Neuronal stem cell (in vitro differentiated cells): Measurements from ENCODE around the gene XIRP1.

Experiments
- DNase-seq: peaks from one replicate; pipeline ENCODE4 v3.0.0-alpha.2; 2013; ENCODE audit warnings: low spot score
- H2AFZ ChIP-seq: one replicate; pipeline ENCODE4 v1.6.1; 2013; ENCODE audit warnings: mild to moderate bottlenecking, low read length, inconsistent platforms
- H2AK5ac ChIP-seq: 2 replicates; pipeline ENCODE4 v1.6.1; 2013; ENCODE audit warnings: low read depth, mild to moderate bottlenecking, inconsistent platforms, low read length, moderate library complexity, mixed read lengths
- H2BK120ac ChIP-seq: 2 replicates; pipeline ENCODE4 v1.6.1; 2013; ENCODE audit warnings: low read depth, mild to moderate bottlenecking, inconsistent platforms, low read length, moderate library complexity, mixed read lengths
- H2BK12ac ChIP-seq: one replicate; pipeline ENCODE4 v1.6.1; 2013; ENCODE audit warnings: low read length, inconsistent platforms
- H2BK15ac ChIP-seq: 2 replicates; pipeline ENCODE4 v1.6.1; 2013; ENCODE audit warnings: mild to moderate bottlenecking, low read length, inconsistent platforms, mixed read lengths
- H2BK5ac ChIP-seq: one replicate; pipeline ENCODE4 v1.6.1; 2013; ENCODE audit warnings: inconsistent platforms, mild to moderate bottlenecking, low read length, moderate library complexity
- H3K14ac ChIP-seq: one replicate; pipeline ENCODE4 v1.6.1; 2013; ENCODE audit warnings: low read length, inconsistent platforms
- H3K18ac ChIP-seq: 2 replicates; pipeline ENCODE4 v1.6.1; 2013; ENCODE audit warnings: low read length, inconsistent platforms
- H3K23ac ChIP-seq: 2 replicates; pipeline ENCODE4 v1.6.1; 2013; ENCODE audit warnings: low read depth, mild to moderate bottlenecking, mixed read lengths, low read length, inconsistent platforms; ENCODE audit not compliant: poor library complexity
- H3K27ac ChIP-seq: replicated peaks from 3 replicates; pipeline ENCODE4 v1.5.1; 2013; ENCODE audit warnings: low read length, inconsistent platforms
- H3K27me3 ChIP-seq, 3 experiments: 2 replicates each; pipeline ENCODE4 v1.6.1; 2013; ENCODE audit warnings: low read length in 3 of 3, mild to moderate bottlenecking in 2 of 3, inconsistent platforms in 1 of 3, low read depth in 1 of 3, mixed read lengths in 1 of 3, moderate library complexity in 1 of 3; ENCODE audit not compliant: control insufficient read depth in 3 of 3, insufficient read depth in 3 of 3
- H3K36me3 ChIP-seq, 2 donors: replicated peaks in 1 of 2; 2 replicates each; pipeline ENCODE4 v1.6.1; 2013; ENCODE audit warnings: low read length in 2 of 2; ENCODE audit not compliant: control insufficient read depth in 2 of 2, insufficient read depth in 2 of 2
- H3K4ac ChIP-seq: 2 replicates; pipeline ENCODE4 v1.6.1; 2013; ENCODE audit warnings: inconsistent platforms, mild to moderate bottlenecking, low read length, moderate library complexity
- H3K4me1 ChIP-seq, 2 donors: 1 replicate in 1 of 2; 2 replicates in 1 of 2; pipeline ENCODE4 v1.6.1; 2013; ENCODE audit warnings: low read length in 2 of 2, low read depth in 1 of 2; ENCODE audit not compliant: control insufficient read depth in 2 of 2, insufficient read depth in 1 of 2
- H3K4me2 ChIP-seq: one replicate; pipeline ENCODE4 v1.6.1; 2013; ENCODE audit warnings: mild to moderate bottlenecking, low read length, inconsistent platforms; ENCODE audit not compliant: insufficient read depth, poor library complexity, severe bottlenecking
- H3K4me3 ChIP-seq, 2 donors: 2 replicates each; pipeline ENCODE4 v1.5.1; 2013; ENCODE audit warnings: low read length in 2 of 2, mild to moderate bottlenecking in 2 of 2, inconsistent platforms in 1 of 2, moderate library complexity in 1 of 2
- H3K79me1 ChIP-seq: one replicate; pipeline ENCODE4 v1.6.1; 2013; ENCODE audit warnings: low read depth, mild to moderate bottlenecking, inconsistent platforms, low read length, moderate library complexity
- H3K9ac ChIP-seq: one replicate; pipeline ENCODE4 v1.6.1; 2013; ENCODE audit warnings: mild to moderate bottlenecking, low read depth, low read length, inconsistent platforms; ENCODE audit not compliant: poor library complexity
- H3K9me3 ChIP-seq, 2 donors: replicated peaks in 1 of 2; 2 replicates each; pipeline versions ENCODE3 to v1.6.1; 2013; ENCODE audit warnings: low read length in 2 of 2, mild to moderate bottlenecking in 2 of 2, inconsistent platforms in 1 of 2, low read depth in 1 of 2, mixed read lengths in 1 of 2, moderate library complexity in 1 of 2; ENCODE audit not compliant: control insufficient read depth in 2 of 2, insufficient read depth in 1 of 2
- H4K8ac ChIP-seq: one replicate; pipeline ENCODE4 v1.6.1; 2013; ENCODE audit warnings: low read depth, mild to moderate bottlenecking, inconsistent platforms, low read length, moderate library complexity
- H4K91ac ChIP-seq: one replicate; pipeline ENCODE4 v1.6.1; 2013; ENCODE audit warnings: low read length, low read depth, mild to moderate bottlenecking, inconsistent platforms; ENCODE audit not compliant: poor library complexity
- WGBS, 2 donors: extraction: QIAGEN DNeasy Blood & Tissue Kit; methylation state at CpG; one replicate each; pipeline ENCODE4 v1.1.7; 2013; ENCODE audit warnings: missing lambda C conversion rate in 2 of 2, mixed read lengths in 1 of 2; ENCODE audit not compliant: insufficient read length in 2 of 2, insufficient replicate concordance in 1 of 2; ENCODE audit errors: extremely low coverage in 2 of 2; 5-methylcytosine and 5-hydroxymethylcytosine counted together

The XIRP1 gene

GRCh38 chr3:39191773-39192172 lies 622 bp downstream of the XIRP1 start:
- Histone ChIP-seq H3K9ac (no peak overlapping the region), H3K27me3 (no peaks in the 10 kb centered on the region), H3K4me1 (peaks cover 0 to 12% of the 10 kb centered on the region in 2 donors), H3K4ac (no peak overlapping the region), H3K36me3 (no peaks in the 10 kb centered on the region), H3K4me3 (no peak overlapping the region), H2BK5ac (no peak overlapping the region), H3K14ac (no peak overlapping the region), H2BK12ac (no peak overlapping the region), H3K18ac (peak overlapping the region; percentile 71), H4K91ac (no peak overlapping the region), H2AFZ (no peak overlapping the region), H2BK120ac (peak overlapping the region; percentile 35), H3K23ac (peak overlapping the region; percentile 35), H2BK15ac (no peak overlapping the region), H3K9me3 (no peaks in the 10 kb centered on the region), H3K27ac (no peak overlapping the region), H3K4me2 (no peak overlapping the region), H2AK5ac (peak overlapping the region; percentile 95), H4K8ac (no peak overlapping the region), H3K79me1 (no peaks in the 10 kb centered on the region)
- DNase-seq = no peak
- WGBS, 2 donors = no CpG with 5 or more reads among the region's 3 CpGs

GRCh38 chr3:39191111-39191510 lies 1.3 kb downstream of the XIRP1 start:
- Histone ChIP-seq H4K91ac (no peak overlapping the region), H2BK120ac (no peak overlapping the region), H3K9ac (no peak overlapping the region), H3K79me1 (no peaks in the 10 kb centered on the region), H3K27ac (no peak overlapping the region), H3K4me3 (no peak overlapping the region), H3K27me3 (no peaks in the 10 kb centered on the region), H3K4ac (no peak overlapping the region), H3K4me2 (no peak overlapping the region), H2BK12ac (no peak overlapping the region), H4K8ac (no peak overlapping the region), H3K18ac (peak overlapping the region; percentile 19), H3K4me1 (peaks cover 0 to 10% of the 10 kb centered on the region in 2 donors), H2BK15ac (no peak overlapping the region), H2AFZ (no peak overlapping the region), H2AK5ac (no peak overlapping the region), H3K9me3 (no peaks in the 10 kb centered on the region), H3K14ac (no peak overlapping the region), H3K36me3 (no peaks in the 10 kb centered on the region), H2BK5ac (peak overlapping the region; percentile 33), H3K23ac (no peak overlapping the region)
- WGBS, 2 donors = no CpG with 5 or more reads among the region's 1 CpG
- DNase-seq = no peak

GRCh38 chr3:39190281-39191025 lies 1.9 kb downstream of the XIRP1 start:
- WGBS, 2 donors = no CpG with 5 or more reads among the region's 7 CpGs
- Histone ChIP-seq H3K4me3 (no peak overlapping the region), H3K36me3 (no peaks in the 10 kb centered on the region), H3K14ac (no peak overlapping the region), H3K23ac (no peak overlapping the region), H3K4me2 (no peak overlapping the region), H2AFZ (peak overlapping the region; percentile 76), H3K27me3 (no peaks in the 10 kb centered on the region), H3K79me1 (no peaks in the 10 kb centered on the region), H2AK5ac (no peak overlapping the region), H3K18ac (peak overlapping the region; percentile 35), H2BK120ac (no peak overlapping the region), H3K9me3 (no peaks in the 10 kb centered on the region), H3K27ac (no peak overlapping the region), H3K9ac (no peak overlapping the region), H3K4ac (no peak overlapping the region), H4K91ac (no peak overlapping the region), H4K8ac (no peak overlapping the region), H2BK15ac (no peak overlapping the region), H3K4me1 (peaks cover 0 to 10% of the 10 kb centered on the region in 2 donors), H2BK12ac (no peak overlapping the region), H2BK5ac (peak overlapping the region; percentile 33)
- no peak for DNase-seq

DNA sequence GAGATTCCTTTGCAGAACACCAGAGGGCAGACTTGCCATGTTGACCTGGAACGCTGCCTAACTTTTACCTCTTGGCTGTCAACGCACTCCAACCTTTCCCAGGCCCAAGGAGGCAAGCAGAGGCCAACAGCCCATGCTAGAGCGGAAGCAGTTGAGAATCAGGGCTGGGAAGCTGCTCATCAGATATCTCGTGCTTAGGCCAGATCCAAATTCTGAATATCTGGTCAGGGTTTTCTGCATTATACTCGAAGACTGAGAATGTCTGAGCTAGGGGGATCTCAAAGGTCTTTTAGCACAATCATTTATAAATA lies 2.5 kb downstream of the XIRP1 start:
- Histone ChIP-seq H3K4ac (no peak overlapping the region), H3K9ac (no peak overlapping the region), H2BK12ac (no peak overlapping the region), H3K18ac (no peak overlapping the region), H4K8ac (no peak overlapping the region), H3K36me3 (no peaks in the 10 kb centered on the region), H3K4me1 (peaks cover 0 to 10% of the 10 kb centered on the region in 2 donors), H2BK15ac (no peak overlapping the region), H3K4me2 (no peak overlapping the region), H2AFZ (peak overlapping the region; percentile 76), H3K14ac (no peak overlapping the region), H2BK120ac (no peak overlapping the region), H3K27me3 (no peaks in the 10 kb centered on the region), H4K91ac (no peak overlapping the region), H3K27ac (no peak overlapping the region), H3K4me3 (no peak overlapping the region), H3K23ac (no peak overlapping the region), H3K9me3 (no peaks in the 10 kb centered on the region), H2BK5ac (no peak overlapping the region), H2AK5ac (no peak overlapping the region), H3K79me1 (no peaks in the 10 kb centered on the region)
- DNase-seq = peak; percentile 63
- WGBS, 2 donors = no CpG with 5 or more reads among the region's 5 CpGs
